HepG2 (cell line): Measurements from ENCODE around the gene DPP6. TPM values are rescaled to one million over a fixed set of nuclear protein-coding genes. Genes with fewer than 3 reads are reported as not detected.

Experiments used
- BCL6 ChIP-seq: IDR thresholded peaks from 2 replicates; pipeline ENCODE4 v1.6.1; 2016; ENCODE audit warnings: missing genetic modification reagents, missing compliant biosample characterization
- CEBPG ChIP-seq: IDR thresholded peaks from 2 replicates; pipeline ENCODE4 v1.6.1; 2016
- EP300 ChIP-seq, 3 experiments: sonication (generic) in 1 of 3; formaldehyde crosslinking in 1 of 3; IDR thresholded peaks; 2 replicates each; pipeline versions ENCODE4 v1.5.1 to v1.6.1; 2011 to 2020; ENCODE audit warnings: low read depth in 2 of 3, low read length in 2 of 3, borderline replicate concordance in 1 of 3, improper control_type of control experiment in 1 of 3, mild to moderate bottlenecking in 1 of 3, missing genetic modification reagents in 1 of 3, moderate library complexity in 1 of 3
- GATAD2A ChIP-seq: IDR thresholded peaks from 2 replicates; pipeline ENCODE4 v1.6.1; 2016
- HIVEP1 ChIP-seq: sonication (generic); formaldehyde crosslinking; IDR thresholded peaks from 2 replicates; pipeline ENCODE4 v1.4.0; 2020; ENCODE audit warnings: mild to moderate bottlenecking, missing genetic modification reagents
- HNF4A ChIP-seq: sonication (generic); formaldehyde crosslinking; IDR thresholded peaks from 2 replicates; pipeline ENCODE4 v1.4.0; 2020; ENCODE audit warnings: missing genetic modification reagents
- IKZF5 ChIP-seq: IDR thresholded peaks from 2 replicates; pipeline ENCODE4 v1.6.1; 2018; ENCODE audit warnings: missing genetic modification reagents, mild to moderate bottlenecking, missing compliant biosample characterization
- LCORL ChIP-seq, 2 experiments: fragments of 450-650 bp in 1 of 2; sonication (generic) in 1 of 2; formaldehyde crosslinking in 1 of 2; IDR thresholded peaks; 2 replicates each; pipeline versions ENCODE4 v1.5.0 to v1.6.1; 2017 to 2020; ENCODE audit warnings: antibody characterized with exemption in 1 of 2, missing genetic modification reagents in 1 of 2
- NCOA2 ChIP-seq: sonication (generic); formaldehyde crosslinking; IDR thresholded peaks from 2 replicates; pipeline ENCODE4 v1.8.0; 2022; ENCODE audit warnings: inconsistent platforms
- NR2F2 ChIP-seq: IDR thresholded peaks from 2 replicates; pipeline ENCODE4 v1.6.1; 2012; ENCODE audit warnings: low read depth, inconsistent platforms, borderline replicate concordance
- NR2F6 ChIP-seq, 2 experiments: IDR thresholded peaks; 2 replicates each; pipeline ENCODE4 v1.6.1; 2016; ENCODE audit warnings: antibody characterized with exemption in 1 of 2, mild to moderate bottlenecking in 1 of 2
- RARA ChIP-seq: IDR thresholded peaks from 2 replicates; pipeline ENCODE4 v1.6.1; 2016; ENCODE audit warnings: missing genetic modification reagents, missing compliant biosample characterization
- RXRB ChIP-seq: IDR thresholded peaks from 2 replicates; pipeline ENCODE4 v1.6.1; 2016; ENCODE audit warnings: borderline replicate concordance, missing genetic modification reagents, missing compliant biosample characterization
- SALL1 ChIP-seq: sonication (generic); formaldehyde crosslinking; IDR thresholded peaks from 2 replicates; pipeline ENCODE4 v1.8.0; 2022; ENCODE audit warnings: mild to moderate bottlenecking, missing genetic modification reagents
- SP140L ChIP-seq: sonication (generic); formaldehyde crosslinking; IDR thresholded peaks from 2 replicates; pipeline ENCODE4 v1.4.0; 2020; ENCODE audit warnings: missing genetic modification reagents, borderline replicate concordance
- ZNF232 ChIP-seq: sonication (generic); formaldehyde crosslinking; IDR thresholded peaks from 2 replicates; pipeline ENCODE4 v1.4.0; 2020; ENCODE audit warnings: missing genetic modification reagents, borderline replicate concordance
- ZNF567 ChIP-seq: sonication (generic); formaldehyde crosslinking; IDR thresholded peaks from 2 replicates; pipeline ENCODE4 v1.8.1; 2023; ENCODE audit warnings: mild to moderate bottlenecking, missing genetic modification reagents, borderline replicate concordance
- polyA plus RNA-seq, 8 experiments: library from polyadenylated mRNA; depleted of rRNA in 3 of 8; stranded (reverse) in 7 of 8; unstranded in 1 of 8; fragments of >200 nt; fragmentation: Illumina TruSeq in 4 of 8; extraction: Trizol in 4 of 8; gene quantifications; 2 replicates each; pipeline versions ENCODE4 v1.2.1 to v1.2.3, GENCODE V29; 2011 to 2016; ENCODE audit warnings: low read depth in 4 of 8, missing spikeins in 1 of 8, mixed read lengths in 1 of 8; ENCODE audit not compliant: insufficient read depth in 1 of 8
- total RNA-seq, 5 experiments: library from RNA; depleted of rRNA; stranded (reverse); fragments of >200 nt; fragmentation: Illumina TruSeq; extraction: Trizol; gene quantifications; 2 replicates each; pipeline ENCODE4 v1.2.3, GENCODE V29; 2016; ENCODE audit warnings: low read depth in 1 of 5
- TF ChIP-seq, protein P1 (sequence below): sonication (generic); formaldehyde crosslinking; IDR thresholded peaks from 2 replicates; pipeline ENCODE4 v1.4.0; 2020; ENCODE audit warnings: mild to moderate bottlenecking, missing genetic modification reagents
- TF ChIP-seq, protein P2 (sequence below): sonication (generic); formaldehyde crosslinking; IDR thresholded peaks from 2 replicates; pipeline ENCODE4 v1.5.1; 2020; ENCODE audit warnings: mild to moderate bottlenecking, missing genetic modification reagents, moderate library complexity

DPP6 gene
- total and polyA plus RNA-seq, 2 of the 13 experiments (the other 11 are each of a cell fraction or from before 2014, with no cell fraction given): not detected

DNA sequence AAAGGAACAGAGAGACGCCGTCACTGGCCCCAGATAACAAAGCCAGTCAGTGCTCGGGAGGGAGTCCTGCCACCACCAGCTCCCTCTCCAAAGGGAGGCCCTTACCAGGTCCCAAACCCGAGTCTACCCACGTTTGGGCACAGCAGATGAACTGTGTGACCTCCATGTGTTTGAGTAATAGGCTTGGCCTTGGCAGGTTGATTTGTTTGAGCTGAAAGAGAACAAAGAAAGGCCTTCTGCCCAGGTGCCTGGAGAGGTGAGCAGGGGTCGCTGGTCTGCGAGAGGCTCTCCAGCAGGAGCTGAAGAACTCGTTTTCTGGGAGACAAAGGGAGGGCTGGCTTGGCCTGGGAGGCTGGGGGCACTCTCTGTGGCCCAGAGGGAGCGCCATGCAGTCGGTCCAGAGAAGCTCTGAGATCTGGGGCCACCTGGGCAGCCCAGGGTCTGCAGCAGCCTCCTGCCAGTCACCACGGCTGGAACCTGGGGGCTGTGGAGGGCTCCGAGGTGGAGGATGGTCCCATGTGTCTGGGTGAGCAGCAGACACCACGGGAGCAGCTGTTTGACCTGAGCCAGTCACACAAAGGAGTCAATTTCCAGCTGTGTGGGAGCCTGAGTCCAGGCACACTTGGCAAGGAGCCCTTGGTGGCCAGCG, 851.0 kb downstream of the DPP6 start (continued):
- TF ChIP-seq BCL6 (CRISPR knock-in tag) (0 out of 2 replicates have a peak, but pooled peaks have one; percentile 36), RXRB (CRISPR knock-in tag) (peak; percentile 33; the same call in 1 of the 2 replicates), HNF4A (CRISPR knock-in tag) (peak; percentile 44; the same call in 1 of the 2 replicates), RARA (CRISPR knock-in tag) (peak; percentile 71), GATAD2A (CRISPR knock-in tag) (peak; percentile 20; the same call in 1 of the 2 replicates), SP140L (CRISPR knock-in tag) (no peak), NR2F2 (0 out of 2 replicates have a peak, but pooled peaks have one; percentile 31), NCOA2 (0 out of 2 replicates have a peak, but pooled peaks have one; percentile 19), CEBPG (CRISPR knock-in tag) (0 out of 2 replicates have a peak, but pooled peaks have one; percentile 22), NR2F6 (IDR thresholded peaks at IDR 0.05) (peak; percentile 50), NR2F6 (CRISPR knock-in tag; IDR thresholded peaks at IDR 0.05) (peak; percentile 75; the same call in 1 of the 2 replicates), EP300 (IDR thresholded peaks at IDR 0.05; ENCODE audit: low read depth in 2 of 2, low read length in 2 of 2) (peak in 1 of 2 experiments; percentile 21; a peak in 1 of 4 replicates), EP300 (CRISPR knock-in tag; IDR thresholded peaks at IDR 0.05; ENCODE audit: borderline replicate concordance) (no peak), LCORL (IDR thresholded peaks at IDR 0.05) (no peak), LCORL (CRISPR knock-in tag; IDR thresholded peaks at IDR 0.05) (0 out of 2 replicates have a peak, but pooled peaks have one; percentile 19), ZNF567 (no peak), ZNF232 (CRISPR knock-in tag) (no peak), SALL1 (CRISPR knock-in tag) (0 out of 2 replicates have a peak, but pooled peaks have one; percentile 30), HIVEP1 (CRISPR knock-in tag) (no peak), IKZF5 (0 out of 2 replicates have a peak, but pooled peaks have one; percentile 23)
- TF ChIP-seq, protein P1, sequence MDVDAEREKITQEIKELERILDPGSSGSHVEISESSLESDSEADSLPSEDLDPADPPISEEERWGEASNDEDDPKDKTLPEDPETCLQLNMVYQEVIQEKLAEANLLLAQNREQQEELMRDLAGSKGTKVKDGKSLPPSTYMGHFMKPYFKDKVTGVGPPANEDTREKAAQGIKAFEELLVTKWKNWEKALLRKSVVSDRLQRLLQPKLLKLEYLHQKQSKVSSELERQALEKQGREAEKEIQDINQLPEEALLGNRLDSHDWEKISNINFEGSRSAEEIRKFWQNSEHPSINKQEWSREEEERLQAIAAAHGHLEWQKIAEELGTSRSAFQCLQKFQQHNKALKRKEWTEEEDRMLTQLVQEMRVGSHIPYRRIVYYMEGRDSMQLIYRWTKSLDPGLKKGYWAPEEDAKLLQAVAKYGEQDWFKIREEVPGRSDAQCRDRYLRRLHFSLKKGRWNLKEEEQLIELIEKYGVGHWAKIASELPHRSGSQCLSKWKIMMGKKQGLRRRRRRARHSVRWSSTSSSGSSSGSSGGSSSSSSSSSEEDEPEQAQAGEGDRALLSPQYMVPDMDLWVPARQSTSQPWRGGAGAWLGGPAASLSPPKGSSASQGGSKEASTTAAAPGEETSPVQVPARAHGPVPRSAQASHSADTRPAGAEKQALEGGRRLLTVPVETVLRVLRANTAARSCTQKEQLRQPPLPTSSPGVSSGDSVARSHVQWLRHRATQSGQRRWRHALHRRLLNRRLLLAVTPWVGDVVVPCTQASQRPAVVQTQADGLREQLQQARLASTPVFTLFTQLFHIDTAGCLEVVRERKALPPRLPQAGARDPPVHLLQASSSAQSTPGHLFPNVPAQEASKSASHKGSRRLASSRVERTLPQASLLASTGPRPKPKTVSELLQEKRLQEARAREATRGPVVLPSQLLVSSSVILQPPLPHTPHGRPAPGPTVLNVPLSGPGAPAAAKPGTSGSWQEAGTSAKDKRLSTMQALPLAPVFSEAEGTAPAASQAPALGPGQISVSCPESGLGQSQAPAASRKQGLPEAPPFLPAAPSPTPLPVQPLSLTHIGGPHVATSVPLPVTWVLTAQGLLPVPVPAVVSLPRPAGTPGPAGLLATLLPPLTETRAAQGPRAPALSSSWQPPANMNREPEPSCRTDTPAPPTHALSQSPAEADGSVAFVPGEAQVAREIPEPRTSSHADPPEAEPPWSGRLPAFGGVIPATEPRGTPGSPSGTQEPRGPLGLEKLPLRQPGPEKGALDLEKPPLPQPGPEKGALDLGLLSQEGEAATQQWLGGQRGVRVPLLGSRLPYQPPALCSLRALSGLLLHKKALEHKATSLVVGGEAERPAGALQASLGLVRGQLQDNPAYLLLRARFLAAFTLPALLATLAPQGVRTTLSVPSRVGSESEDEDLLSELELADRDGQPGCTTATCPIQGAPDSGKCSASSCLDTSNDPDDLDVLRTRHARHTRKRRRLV (CRISPR knock-in tag): no peak
- TF ChIP-seq, protein P2, sequence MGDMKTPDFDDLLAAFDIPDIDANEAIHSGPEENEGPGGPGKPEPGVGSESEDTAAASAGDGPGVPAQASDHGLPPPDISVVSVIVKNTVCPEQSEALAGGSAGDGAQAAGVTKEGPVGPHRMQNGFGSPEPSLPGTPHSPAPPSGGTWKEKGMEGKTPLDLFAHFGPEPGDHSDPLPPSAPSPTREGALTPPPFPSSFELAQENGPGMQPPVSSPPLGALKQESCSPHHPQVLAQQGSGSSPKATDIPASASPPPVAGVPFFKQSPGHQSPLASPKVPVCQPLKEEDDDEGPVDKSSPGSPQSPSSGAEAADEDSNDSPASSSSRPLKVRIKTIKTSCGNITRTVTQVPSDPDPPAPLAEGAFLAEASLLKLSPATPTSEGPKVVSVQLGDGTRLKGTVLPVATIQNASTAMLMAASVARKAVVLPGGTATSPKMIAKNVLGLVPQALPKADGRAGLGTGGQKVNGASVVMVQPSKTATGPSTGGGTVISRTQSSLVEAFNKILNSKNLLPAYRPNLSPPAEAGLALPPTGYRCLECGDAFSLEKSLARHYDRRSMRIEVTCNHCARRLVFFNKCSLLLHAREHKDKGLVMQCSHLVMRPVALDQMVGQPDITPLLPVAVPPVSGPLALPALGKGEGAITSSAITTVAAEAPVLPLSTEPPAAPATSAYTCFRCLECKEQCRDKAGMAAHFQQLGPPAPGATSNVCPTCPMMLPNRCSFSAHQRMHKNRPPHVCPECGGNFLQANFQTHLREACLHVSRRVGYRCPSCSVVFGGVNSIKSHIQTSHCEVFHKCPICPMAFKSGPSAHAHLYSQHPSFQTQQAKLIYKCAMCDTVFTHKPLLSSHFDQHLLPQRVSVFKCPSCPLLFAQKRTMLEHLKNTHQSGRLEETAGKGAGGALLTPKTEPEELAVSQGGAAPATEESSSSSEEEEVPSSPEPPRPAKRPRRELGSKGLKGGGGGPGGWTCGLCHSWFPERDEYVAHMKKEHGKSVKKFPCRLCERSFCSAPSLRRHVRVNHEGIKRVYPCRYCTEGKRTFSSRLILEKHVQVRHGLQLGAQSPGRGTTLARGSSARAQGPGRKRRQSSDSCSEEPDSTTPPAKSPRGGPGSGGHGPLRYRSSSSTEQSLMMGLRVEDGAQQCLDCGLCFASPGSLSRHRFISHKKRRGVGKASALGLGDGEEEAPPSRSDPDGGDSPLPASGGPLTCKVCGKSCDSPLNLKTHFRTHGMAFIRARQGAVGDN (CRISPR knock-in tag): peak; percentile 33; the same call in 1 of the 2 replicates
